ENCODE measurements around the gene CTNS. TPM values are rescaled to one million over a fixed set of nuclear protein-coding genes. Genes with fewer than 3 reads are reported as not detected.

The CTNS gene
- 13.6 to 18.1 TPM (median 15.1 TPM) in 5 replicates for total RNA-seq (2022; extraction: Qiagen RNA extraction)

GRCh38 chr17:3636154-3636907 is at the start of gene CTNS, which contains the start of gene SHPK:
TSS of gene CTNS (plus strand) at chr17:3636760. CDS start at chr17:3640207, 3,447 bp downstream.
TSS of gene SHPK (minus strand) at chr17:3636250. CDS start at chr17:3636219, 31 bp downstream.

GRCh38 chr17:3668279-3669084 is 31.9 kb downstream of the CTNS start, which contains the start of the genes EMC6 and TAX1BP3:
TSS of gene EMC6 (plus strand) at chr17:3668812. CDS start at chr17:3669147, 335 bp downstream.
TSS of gene TAX1BP3 (minus strand) at chr17:3668578. CDS start at chr17:3668526, 52 bp downstream.

GRCh38 chr17:3695723-3696411 is 59.3 kb downstream of the CTNS start, which contains the start of gene P2RX5:
TSS of gene P2RX5 (minus strand) at chr17:3696155. CDS start at chr17:3696005, 150 bp downstream.

Other genes starting within 250 kb of the CTNS start
- not detected in 5 replicates for gene OR1E1, start 238.3 kb upstream of the CTNS start, total RNA-seq (2022; extraction: Qiagen RNA extraction)
- not detected in 5 replicates for gene OR3A3, start 225.4 kb upstream of the CTNS start, total RNA-seq (2022; extraction: Qiagen RNA extraction)
- not detected in 5 replicates for gene OR1E2, start 202.9 kb upstream of the CTNS start, total RNA-seq (2022; extraction: Qiagen RNA extraction)
- not detected in 5 replicates for gene SPATA22, start 164.9 kb upstream of the CTNS start, total RNA-seq (2022; extraction: Qiagen RNA extraction)
- gene ASPA, start 160.8 kb upstream of the CTNS start, total RNA-seq (2022; extraction: Qiagen RNA extraction): not detected in 5 replicates
- gene TRPV3, start 78.9 kb upstream of the CTNS start, total RNA-seq (2022; extraction: Qiagen RNA extraction): 0.24 to 0.46 TPM (median 0.37 TPM) in 5 replicates
- 3.3 to 4.8 TPM (median 4.6 TPM) in 5 replicates for gene TRPV1, start 27.3 kb upstream of the CTNS start, total RNA-seq (2022; extraction: Qiagen RNA extraction)
- gene SHPK, start 510 bp upstream of the CTNS start, total RNA-seq (2022; extraction: Qiagen RNA extraction): 12.3 to 17.5 TPM (median 16.2 TPM) in 5 replicates
- gene TAX1BP3, start 31.8 kb downstream of the CTNS start, total RNA-seq (2022; extraction: Qiagen RNA extraction): 267 to 347 TPM (median 336 TPM) in 5 replicates
- 122 to 168 TPM (median 162 TPM) in 5 replicates for gene EMC6, start 32.1 kb downstream of the CTNS start, total RNA-seq (2022; extraction: Qiagen RNA extraction)
- 18.7 to 25.5 TPM (median 24.7 TPM) in 5 replicates for gene P2RX5, start 59.4 kb downstream of the CTNS start, total RNA-seq (2022; extraction: Qiagen RNA extraction)
- gene HASPIN, start 87.1 kb downstream of the CTNS start, total RNA-seq (2022; extraction: Qiagen RNA extraction): 11.9 to 15.3 TPM (median 12.7 TPM) in 5 replicates
- gene ITGAE, start 164.4 kb downstream of the CTNS start, total RNA-seq (2022; extraction: Qiagen RNA extraction): 93.6 to 105 TPM (median 97.6 TPM) in 5 replicates
- gene NCBP3, start 209.5 kb downstream of the CTNS start, total RNA-seq (2022; extraction: Qiagen RNA extraction): 27.8 to 30.8 TPM (median 30.5 TPM) in 5 replicates